Suprapubic skin (tissue), 4 donors: ENCODE data around the gene MRPL24. TPM values are rescaled to one million over a fixed set of nuclear protein-coding genes. Genes with fewer than 3 reads are reported as not detected.

Experiments used
- DNase-seq, 2 donors: peaks; one replicate each; pipeline ENCODE4 v3.0.0-alpha.2; 2019; ENCODE audit warnings: low spot score in 2 of 2
- H3K27ac ChIP-seq: fragments of 200-600 bp; sonication (generic); one replicate; pipeline ENCODE4 v1.5.1; 2019
- H3K27me3 ChIP-seq: fragments of 200-600 bp; sonication (generic); one replicate; pipeline ENCODE4 v1.5.1; 2019
- H3K36me3 ChIP-seq: fragments of 200-600 bp; sonication (generic); one replicate; pipeline ENCODE4 v1.5.1; 2019
- H3K4me1 ChIP-seq: fragments of 200-600 bp; sonication (generic); one replicate; pipeline ENCODE4 v1.5.1; 2019
- H3K4me3 ChIP-seq: fragments of 200-600 bp; sonication (generic); one replicate; pipeline ENCODE4 v1.5.1; 2019; ENCODE audit warnings: mild to moderate bottlenecking
- H3K9me3 ChIP-seq: fragments of 200-600 bp; sonication (generic); one replicate; pipeline ENCODE4 v1.5.1; 2019
- EP300 ChIP-seq: sonication (generic); formaldehyde crosslinking; IDR thresholded peaks from one replicate; pipeline ENCODE4 v1.6.1; 2017; ENCODE audit warnings: antibody characterized with exemption
- POLR2A ChIP-seq, 2 donors: fragments of 450-650 bp; IDR thresholded peaks; one replicate each; pipeline ENCODE4 v1.6.1; 2017; ENCODE audit warnings: antibody characterized with exemption in 2 of 2, mild to moderate bottlenecking in 2 of 2, moderate library complexity in 2 of 2
- POLR2AphosphoS5 ChIP-seq, 3 donors: sonication (generic); formaldehyde crosslinking; IDR thresholded peaks; one replicate each; pipeline ENCODE4 v1.6.1; 2017; ENCODE audit warnings: antibody characterized with exemption in 3 of 3
- WGBS: methylation state at CpG from one replicate; pipeline ENCODE4 v1.1.5; 2018; 5-methylcytosine and 5-hydroxymethylcytosine counted together
- total RNA-seq, 4 donors: library from RNA; depleted of rRNA; stranded (reverse); fragments of >200 nt; gene quantifications; one replicate each; pipeline ENCODE4 v1.1.0, GENCODE V29; 2016
- TF ChIP-seq, protein P1 (sequence below), 2 donors: fragments of 200-600 bp in 1 of 2; fragments of 450-650 bp in 1 of 2; sonication (generic) in 1 of 2; IDR thresholded peaks; one replicate each; pipeline ENCODE4 v1.5.1; 2016 to 2019; ENCODE audit warnings: antibody characterized with exemption in 2 of 2, mild to moderate bottlenecking in 1 of 2, moderate library complexity in 1 of 2

Gene MRPL24
- total RNA-seq, 4 donors from 2014 or later = 33.6 to 66.6 (median 55.0) TPM

DNA sequence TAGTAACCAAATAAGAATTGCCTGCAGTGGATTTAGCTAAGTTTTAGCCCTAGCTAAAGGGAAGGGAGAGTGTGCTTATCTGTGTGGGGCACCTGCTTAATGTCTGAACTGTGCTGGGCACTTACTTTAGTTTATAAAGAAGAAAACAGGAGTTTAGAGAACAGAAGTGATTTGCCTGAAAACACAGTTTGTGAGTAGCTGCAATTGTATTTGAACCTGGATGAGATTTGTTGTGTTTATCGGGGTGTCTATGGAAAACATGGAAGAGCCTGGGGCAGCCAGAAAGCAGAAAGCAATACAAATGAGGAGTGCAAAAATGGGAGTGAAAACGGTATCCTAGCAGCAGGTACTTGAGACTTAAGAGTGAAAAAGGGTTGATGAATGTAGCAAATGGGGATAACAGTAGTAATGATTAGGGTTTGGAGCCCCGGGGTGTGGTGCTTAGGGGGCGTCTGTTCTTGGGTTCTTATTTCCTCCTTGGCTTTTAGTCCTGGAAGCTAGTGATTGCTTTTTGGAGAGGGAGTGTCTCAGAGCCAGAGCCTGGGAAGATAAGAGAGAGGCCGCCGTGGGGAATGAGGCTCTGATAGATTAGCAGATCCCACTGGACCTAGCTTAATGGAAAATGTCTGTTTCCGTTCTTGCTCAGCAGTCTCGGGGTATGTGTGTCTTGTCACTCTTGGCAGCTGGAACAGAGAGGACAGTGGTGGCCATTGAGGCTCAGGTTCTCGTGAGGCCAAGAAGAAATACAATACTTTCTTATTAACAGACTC, 32.0 kb upstream of the MRPL24 start:
- WGBS = 44% methylated on average over 9 of the region's 9 CpGs
- H3K27me3 ChIP-seq = no peaks in the 10 kb centered on the region
- H3K36me3 ChIP-seq = peaks cover 11% of the 10 kb centered on the region
- TF ChIP-seq POLR2A (IDR thresholded peaks at IDR 0.05) (no peak), POLR2AphosphoS5 (IDR thresholded peaks at IDR 0.05) (no peak), EP300 (no peak)
- TF ChIP-seq, protein P1, sequence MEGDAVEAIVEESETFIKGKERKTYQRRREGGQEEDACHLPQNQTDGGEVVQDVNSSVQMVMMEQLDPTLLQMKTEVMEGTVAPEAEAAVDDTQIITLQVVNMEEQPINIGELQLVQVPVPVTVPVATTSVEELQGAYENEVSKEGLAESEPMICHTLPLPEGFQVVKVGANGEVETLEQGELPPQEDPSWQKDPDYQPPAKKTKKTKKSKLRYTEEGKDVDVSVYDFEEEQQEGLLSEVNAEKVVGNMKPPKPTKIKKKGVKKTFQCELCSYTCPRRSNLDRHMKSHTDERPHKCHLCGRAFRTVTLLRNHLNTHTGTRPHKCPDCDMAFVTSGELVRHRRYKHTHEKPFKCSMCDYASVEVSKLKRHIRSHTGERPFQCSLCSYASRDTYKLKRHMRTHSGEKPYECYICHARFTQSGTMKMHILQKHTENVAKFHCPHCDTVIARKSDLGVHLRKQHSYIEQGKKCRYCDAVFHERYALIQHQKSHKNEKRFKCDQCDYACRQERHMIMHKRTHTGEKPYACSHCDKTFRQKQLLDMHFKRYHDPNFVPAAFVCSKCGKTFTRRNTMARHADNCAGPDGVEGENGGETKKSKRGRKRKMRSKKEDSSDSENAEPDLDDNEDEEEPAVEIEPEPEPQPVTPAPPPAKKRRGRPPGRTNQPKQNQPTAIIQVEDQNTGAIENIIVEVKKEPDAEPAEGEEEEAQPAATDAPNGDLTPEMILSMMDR (IDR thresholded peaks at IDR 0.05) = no peak
- DNase-seq = no peak
- H3K9me3 ChIP-seq = no peaks in the 10 kb centered on the region
- no peak overlapping the region for H3K4me3 ChIP-seq
- no peak overlapping the region for H3K27ac ChIP-seq
- H3K4me1 ChIP-seq = peaks cover 54% of the 10 kb centered on the region

DNA sequence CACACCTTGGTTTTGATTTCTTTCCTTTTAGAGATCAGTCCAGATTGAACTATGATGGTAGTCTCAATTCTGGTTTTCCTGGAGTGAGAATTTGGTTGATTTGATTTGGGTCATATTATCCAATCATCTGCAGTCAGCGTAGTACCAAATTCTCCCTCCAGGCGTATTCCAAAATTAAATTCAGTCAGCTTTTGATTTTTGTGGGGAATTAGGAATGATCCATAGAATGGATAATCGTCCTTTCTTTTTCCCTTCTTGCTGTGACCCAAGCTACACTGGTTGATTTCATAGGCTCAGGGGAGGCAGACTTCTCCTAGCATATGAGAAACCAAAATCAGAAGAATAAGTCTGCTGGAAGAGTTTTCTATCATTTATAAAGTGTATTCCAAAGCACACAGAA, 31.3 kb upstream of the MRPL24 start:
- Histone ChIP-seq H3K27me3 (no peaks in the 10 kb centered on the region), H3K36me3 (peaks cover 11% of the 10 kb centered on the region), H3K27ac (no peak overlapping the region), H3K4me3 (no peak overlapping the region), H3K9me3 (no peaks in the 10 kb centered on the region), H3K4me1 (peaks cover 53% of the 10 kb centered on the region)
- no peak for DNase-seq
- WGBS = 70% methylated on average over 3 of the region's 3 CpGs
- TF ChIP-seq POLR2AphosphoS5 (IDR thresholded peaks at IDR 0.05) (no peak), EP300 (no peak), POLR2A (IDR thresholded peaks at IDR 0.05) (no peak)
- TF ChIP-seq, protein P1 (IDR thresholded peaks at IDR 0.05) = no peak

DNA sequence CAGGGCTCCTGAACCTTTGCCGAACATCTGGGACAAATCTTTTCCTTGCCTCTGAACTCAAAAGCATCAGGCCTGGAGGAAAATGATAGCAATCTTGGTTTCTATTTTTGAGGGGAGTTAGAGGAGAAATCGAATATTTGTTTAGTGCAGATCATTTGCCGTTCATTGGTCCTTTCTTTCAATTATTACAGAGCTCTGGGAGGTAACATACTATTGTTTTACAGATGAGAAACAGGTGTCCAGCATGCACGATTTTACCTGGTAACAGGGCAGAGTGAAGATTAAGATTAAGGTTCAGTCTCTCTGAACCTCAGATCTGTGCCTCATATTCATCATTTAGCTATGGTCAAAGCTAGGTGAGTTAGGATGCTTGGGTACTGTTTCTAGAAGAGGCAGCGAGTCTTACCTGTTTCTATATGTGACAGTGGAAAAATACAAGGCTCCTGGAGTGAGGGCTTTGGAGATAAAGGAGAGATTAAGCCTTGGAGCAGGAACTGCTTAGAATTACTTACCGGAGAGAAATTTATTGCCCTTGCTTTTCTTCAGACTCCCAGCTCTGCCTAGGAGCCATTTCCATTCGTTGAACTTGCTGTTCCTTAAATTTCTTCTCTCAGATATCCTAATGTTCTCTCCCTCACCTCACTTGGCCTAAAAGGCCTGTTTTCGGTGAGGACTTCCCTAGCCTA, 27.9 kb upstream of the MRPL24 start:
- TF ChIP-seq POLR2A (IDR thresholded peaks at IDR 0.05) (no peak), POLR2AphosphoS5 (IDR thresholded peaks at IDR 0.05) (no peak), EP300 (no peak)
- TF ChIP-seq, protein P1 (IDR thresholded peaks at IDR 0.05) = no peak
- H3K27ac ChIP-seq = no peak overlapping the region
- H3K9me3 ChIP-seq = no peaks in the 10 kb centered on the region
- 20% methylated on average over 8 of the region's 8 CpGs for WGBS
- DNase-seq = no peak
- peak overlapping the region; percentile 98 for H3K4me3 ChIP-seq
- peaks cover 11% of the 10 kb centered on the region for H3K36me3 ChIP-seq
- no peaks in the 10 kb centered on the region for H3K27me3 ChIP-seq
- H3K4me1 ChIP-seq = peaks cover 62% of the 10 kb centered on the region

DNA sequence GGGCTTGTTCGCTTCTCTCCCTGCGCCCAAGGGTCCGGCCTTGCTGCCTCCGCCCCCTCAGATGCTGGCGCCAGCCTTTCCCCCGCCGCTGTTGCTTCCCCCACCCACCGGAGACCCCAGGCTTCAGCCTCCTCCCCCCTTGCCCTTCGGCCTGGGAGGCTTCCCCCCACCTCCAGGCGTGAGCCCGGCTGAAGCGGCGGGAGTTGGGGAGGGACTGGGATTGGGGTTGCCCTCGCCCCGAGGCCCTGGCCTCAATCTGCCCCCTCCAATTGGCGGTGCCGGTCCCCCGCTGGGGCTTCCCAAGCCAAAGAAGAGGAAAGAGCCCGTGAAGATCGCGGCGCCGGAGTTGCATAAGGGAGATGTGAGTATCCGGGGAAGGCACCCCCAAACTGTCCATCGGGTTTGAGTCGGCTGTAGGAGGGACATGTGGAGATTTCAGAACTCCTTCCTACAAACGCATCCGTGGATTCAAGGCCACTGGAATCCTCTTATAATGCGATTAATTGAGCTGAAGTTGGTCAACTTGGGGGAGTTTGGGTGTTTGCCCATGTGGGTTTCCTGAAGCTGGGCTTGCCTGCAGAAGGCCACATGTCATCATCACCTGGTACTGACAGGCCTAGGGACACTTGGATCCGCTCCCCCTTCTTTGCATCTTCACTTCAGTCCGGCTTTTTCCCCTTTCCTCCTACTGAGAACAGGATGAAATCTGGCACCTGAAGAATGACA, 27.2 kb upstream of the MRPL24 start:
- Histone ChIP-seq H3K36me3 (peaks cover 11% of the 10 kb centered on the region), H3K27ac (peak overlapping the region; percentile 97), H3K9me3 (no peaks in the 10 kb centered on the region), H3K4me3 (peak overlapping the region; percentile 98), H3K27me3 (no peaks in the 10 kb centered on the region), H3K4me1 (peaks cover 56% of the 10 kb centered on the region)
- peak in 1 of 2 donors; percentile 77 for DNase-seq
- WGBS = 1% methylated on average over 14 of the region's 31 CpGs
- TF ChIP-seq POLR2AphosphoS5 (IDR thresholded peaks at IDR 0.05) (no peak), EP300 (no peak), POLR2A (IDR thresholded peaks at IDR 0.05) (no peak)
- TF ChIP-seq, protein P1 (IDR thresholded peaks at IDR 0.05) = no peak
